Left hindlimb (tissue), 1 donor: ENCODE measurements around the gene PTER.

Source experiments
- DNase-seq: peaks from one replicate; pipeline ENCODE4 v3.0.0-alpha.2; 2018

The PTER gene

GRCh38 chr10:16436758-16437539, at the start of gene PTER:
Gene PTER (plus strand): TSS chr10:16437010. CDS start chr10:16484385, 47,375 bp downstream.
- peak; percentile 92 for DNase-seq

DNA sequence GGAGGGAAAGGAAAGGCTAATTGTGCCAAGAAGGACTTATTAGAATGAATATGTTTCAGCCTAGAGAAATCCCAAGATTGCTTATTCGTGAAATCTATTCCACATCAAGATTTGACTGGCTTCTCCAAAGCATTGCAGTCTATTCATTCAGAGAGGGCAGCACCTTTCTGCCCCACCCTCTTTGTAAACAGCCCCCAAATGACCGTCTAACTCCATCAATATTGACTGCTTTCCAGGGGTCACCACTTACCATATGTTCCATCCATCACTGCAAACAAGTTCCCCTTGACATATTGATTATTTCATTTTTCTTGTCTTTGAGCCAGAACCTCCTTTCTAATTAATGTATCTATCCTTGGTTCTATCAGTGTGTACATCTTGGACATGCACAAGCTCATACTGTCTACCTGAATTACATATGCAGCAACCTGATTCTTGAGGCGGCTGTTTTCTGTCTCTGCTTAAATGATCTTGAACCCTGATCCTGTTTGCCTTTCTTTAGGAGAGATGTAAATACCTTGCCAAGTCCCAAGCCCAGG, 44.2 kb upstream of the PTER start:
- no peak for DNase-seq

GRCh38 chr10:16393271-16393858, 43.4 kb upstream of the PTER start:
- DNase-seq = no peak

- no peak for DNase-seq
These were observed 35.4 kb upstream of the PTER start for GRCh38 chr10:16401416-16401815.

- no peak for DNase-seq
These were observed 28.4 kb upstream of the PTER start for GRCh38 chr10:16408379-16408778.

DNA sequence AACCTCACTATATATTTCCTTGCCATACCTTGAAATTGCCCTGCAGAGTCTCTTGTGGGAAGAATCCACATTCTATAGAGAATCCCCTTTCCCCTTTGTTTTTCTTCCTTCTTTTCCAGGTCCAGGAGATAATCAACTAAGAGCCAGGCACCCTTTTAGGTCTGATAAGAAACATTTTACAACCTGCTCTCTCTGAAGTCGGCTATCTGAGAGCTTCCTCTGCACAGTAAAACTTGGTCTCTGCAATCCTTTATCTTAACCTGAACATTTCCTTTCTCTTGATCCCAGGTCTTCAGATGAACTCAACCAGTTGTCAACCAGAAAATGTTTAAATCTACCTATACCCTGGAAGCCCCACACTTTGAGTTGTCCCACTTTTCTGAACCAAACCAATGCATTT, 19.5 kb upstream of the PTER start:
- no peak for DNase-seq

- no peak for DNase-seq
These were observed 13.2 kb upstream of the PTER start for GRCh38 chr10:16423599-16423998.

DNA sequence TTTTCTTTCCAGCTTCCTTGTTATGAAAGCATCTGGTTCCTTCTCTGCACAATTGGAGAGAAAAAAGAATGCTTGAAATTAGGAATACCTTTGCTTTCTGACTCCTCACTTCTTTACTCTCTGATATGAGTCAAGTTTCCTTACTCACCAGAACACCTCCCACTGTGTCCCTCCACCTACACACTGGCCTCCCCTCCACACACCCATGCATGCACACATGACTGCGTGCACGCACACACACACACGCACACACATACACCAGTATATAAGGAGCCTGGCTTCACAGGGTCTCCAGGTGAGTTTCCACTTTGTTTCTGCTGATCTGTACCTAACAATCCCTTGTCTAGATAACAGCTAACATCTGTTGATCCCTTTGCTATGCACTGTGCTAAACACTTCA, 11.4 kb upstream of the PTER start:
- no peak for DNase-seq

- DNase-seq = no peak
These were observed 7.3 kb upstream of the PTER start for GRCh38 chr10:16429539-16429938.

DNA sequence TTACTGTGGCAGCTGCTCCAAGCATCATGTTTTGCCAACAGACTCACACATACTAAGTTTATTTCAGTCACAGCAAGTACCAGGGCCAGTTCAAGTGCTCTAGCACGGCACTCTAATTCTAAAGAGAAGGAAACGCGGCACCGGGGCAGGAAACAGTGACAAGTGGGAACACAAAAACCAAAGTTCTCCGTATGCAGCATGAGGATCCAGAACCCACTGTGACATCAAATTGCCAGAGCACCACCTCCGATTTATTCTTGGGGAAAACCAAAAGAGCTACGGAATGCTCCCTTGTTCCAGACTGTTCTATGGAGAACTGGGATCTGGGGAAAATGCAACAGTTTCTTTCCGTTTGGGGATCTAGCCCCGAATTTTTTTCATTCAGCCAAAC, 448 bp upstream of the PTER start:
- DNase-seq = no peak

DNA sequence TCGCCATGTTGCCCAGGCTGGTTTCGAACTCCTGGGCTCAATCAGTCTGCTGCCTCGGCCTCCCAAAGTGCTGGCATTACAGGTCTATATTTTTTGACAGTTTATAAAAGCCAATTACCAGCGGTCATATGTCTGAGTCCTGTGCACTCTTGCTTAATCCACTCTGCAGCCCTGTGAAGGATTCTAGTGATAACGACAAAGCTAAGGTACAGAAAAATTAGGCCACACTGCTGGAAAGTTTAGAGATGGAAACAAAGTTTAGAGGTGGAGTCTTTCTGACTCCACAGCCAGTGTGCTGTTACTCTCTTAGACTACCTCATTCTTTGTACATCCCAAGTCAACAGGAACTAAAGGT, 707 bp downstream of the PTER start:
- DNase-seq = no peak

DNA sequence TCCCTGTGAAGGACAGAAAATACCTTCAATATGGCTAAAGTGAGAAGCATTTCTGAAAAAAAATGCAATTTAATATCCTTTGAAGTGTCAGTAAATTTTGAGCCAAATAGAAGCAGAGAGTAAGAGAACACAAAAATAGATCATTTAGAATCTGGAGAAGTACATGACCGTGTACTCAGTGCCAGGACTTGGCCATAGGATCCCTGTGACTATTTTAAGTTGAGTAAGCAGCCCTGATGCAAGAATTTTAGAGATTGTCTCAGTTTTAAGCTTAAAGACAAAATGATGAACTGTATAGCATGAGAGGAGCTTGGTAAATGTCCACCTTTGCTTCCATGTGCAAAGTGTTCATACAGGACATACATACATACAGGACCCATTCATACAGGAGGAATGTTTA, 2.5 kb downstream of the PTER start:
- DNase-seq = no peak

DNA sequence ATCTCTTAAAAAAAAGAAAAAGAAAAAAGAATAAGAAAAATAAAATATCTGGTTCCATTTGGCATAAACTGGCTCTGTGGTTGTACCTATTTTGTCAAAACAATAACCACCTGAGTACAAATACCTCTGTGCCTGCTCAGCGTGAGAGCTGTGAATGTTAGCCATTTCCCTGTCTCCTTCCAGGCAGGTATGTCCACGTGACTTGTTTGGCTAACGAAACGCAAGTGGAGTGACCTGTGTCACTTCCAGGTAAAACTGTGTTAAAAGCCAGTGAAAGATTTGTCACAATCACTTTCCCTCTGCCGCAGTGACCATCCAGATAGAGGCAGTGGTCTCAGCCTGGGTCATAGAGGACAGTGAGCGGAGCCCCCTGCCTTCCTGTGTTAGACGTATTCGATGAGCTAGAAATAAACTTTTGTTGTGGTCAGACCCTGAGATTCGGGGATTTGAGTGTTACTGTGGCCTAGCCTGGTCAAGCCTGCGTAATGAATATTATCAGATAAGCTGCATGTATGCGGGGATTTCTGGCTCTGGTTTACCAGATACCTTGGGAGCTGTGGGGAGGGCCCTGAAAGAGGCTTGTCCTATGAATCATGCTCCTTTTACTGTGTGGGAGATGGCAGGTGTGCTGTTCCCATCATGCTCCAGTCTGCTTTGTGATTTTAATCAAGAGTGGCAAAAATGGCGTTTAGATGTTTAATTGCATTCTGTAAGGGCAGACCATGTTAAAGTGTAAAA, 3.8 kb downstream of the PTER start:
- DNase-seq = no peak

DNA sequence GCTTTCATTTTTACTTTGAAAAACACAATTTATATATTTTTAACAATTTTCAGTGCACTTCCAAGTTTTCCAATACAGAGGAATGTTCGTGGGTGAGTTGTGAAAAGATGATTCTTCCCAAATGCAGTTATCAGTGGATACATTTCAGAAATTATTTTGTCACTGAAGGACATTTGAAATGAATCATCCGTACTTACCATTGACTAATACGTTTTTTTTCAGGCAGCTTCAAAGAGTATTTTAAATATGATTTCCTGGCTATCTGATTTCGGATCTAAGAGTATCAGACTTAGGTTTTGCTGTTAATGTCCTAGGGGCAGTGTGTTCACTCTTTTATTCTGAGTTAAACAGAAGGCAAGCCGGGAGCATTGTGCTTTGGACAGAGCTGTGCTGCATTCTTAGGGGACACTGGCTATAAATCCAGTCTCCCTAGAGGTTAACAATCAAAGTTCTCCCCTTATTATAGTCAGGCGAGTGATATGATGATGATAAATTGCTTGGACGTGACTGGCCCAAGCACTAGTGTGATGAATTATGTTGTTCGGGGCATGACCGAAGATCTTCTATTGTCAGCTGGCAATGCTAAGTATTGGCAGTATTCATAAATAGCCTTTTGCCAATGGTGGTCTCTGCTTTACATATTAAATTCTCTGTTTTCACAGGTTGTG, 4.5 kb downstream of the PTER start:
- no peak for DNase-seq

- no peak for DNase-seq
These were observed 6.1 kb downstream of the PTER start for GRCh38 chr10:16442914-16443313.

DNA sequence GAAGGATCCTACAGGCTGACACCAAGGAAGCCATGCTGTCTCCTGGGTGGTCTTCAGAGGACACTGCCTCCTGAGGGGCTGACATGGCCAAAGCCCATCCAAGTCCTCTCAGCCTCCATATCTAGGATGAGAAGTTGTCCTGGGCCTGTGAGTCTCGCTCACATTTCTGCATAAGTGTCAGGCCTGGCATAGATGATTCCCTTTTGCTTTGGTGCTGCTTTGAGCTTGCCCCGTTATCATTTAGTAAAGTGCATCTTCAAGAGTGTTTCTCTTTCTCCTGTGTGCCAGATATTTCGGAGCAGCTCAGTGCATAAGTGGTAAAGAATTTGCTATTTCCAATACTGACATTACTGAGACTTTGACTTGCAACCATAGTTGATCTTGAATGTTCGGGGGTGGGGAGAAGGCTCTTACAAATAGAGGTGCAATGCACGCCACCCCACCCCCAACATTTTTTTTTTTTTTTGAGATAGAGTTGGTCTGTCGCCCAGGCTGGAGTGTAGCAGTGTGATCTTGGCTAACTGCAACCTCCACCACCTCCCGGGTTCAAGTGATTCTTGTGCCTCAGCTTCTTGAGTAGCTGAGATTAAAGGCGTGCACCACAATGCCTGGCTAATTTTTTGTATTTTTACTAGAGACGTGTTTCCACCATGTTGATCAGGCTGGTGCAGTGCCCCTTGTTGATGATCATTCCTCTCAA, 9.1 kb downstream of the PTER start:
- no peak for DNase-seq

DNA sequence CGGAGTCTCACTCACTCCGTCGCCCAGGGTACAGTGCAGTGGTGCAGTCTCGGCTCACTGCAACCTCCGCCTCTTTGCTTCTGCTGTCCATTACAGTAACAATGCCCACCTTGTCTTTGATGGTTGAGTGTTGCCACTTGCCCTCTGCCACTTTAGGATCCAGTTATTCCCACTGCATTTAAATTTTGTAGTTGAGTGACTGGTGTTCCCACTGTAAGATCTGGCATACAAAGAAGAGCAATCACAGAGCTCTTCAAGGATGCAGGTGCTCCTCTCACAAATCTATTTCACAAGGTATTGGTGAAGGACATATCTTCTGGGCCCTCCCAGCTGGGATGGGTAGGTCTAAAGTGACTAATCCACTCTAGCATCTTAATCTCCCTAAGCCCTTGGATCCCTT, 12.6 kb downstream of the PTER start:
- no peak for DNase-seq

DNA sequence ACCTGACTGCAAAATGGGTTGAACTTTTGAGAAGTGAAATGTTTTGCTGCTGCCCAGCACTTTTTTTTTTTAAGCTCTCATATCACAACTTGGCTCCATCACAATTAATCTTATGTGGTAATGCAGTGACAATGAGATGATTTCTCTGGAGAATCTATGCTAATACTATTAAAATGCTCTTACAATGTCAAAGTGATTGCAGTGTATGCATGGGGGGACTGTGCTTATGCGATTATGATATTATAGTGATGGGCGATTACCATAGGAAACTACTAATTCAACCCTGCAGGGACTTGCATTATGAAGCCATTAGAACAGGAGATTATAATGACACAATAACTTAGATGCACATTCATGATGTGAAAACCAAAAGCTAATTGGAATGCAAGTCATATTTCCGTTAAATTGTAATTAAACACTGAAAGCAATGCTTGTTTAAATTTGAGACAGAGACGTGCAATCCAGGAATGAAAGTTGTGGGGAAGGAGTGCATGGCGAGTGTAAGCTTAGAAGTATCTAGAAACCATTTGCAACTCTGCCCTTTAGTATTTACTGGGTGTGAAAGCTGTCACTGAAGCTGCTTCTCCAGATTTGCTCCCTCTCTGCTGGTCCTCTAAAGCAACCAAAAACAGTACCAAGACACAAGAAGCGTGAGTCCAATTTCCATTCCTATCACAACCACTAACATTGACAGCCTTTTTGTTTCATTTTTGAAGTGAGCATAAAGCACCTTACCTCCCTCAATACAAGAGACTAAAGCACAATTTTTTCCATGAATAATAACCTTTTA, 21.6 kb downstream of the PTER start:
- no peak for DNase-seq

GRCh38 chr10:16459423-16459939, 22.7 kb downstream of the PTER start:
- DNase-seq = no peak

- no peak for DNase-seq
These were observed 29.2 kb downstream of the PTER start for GRCh38 chr10:16466001-16466400.

DNA sequence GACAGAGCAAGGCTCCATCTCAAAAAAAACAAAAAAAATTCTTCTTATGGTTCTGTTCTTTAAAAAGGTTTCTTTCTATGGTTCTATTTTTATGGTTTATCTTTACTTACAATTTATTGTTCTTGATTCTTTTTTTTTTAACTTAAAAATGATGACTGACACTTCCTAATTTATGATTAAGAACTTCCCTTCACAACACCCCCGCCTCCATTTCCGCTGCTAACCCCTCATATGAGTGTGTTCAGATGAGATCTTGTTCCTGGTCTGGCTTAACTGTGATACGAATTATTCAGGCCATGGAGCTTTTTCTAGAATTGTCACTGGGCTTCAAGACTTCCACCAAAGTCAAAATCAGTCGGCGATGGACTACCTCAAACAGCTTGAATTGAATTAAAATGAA, 33.9 kb downstream of the PTER start:
- no peak for DNase-seq

GRCh38 chr10:16472828-16473227, 36.0 kb downstream of the PTER start:
- DNase-seq = no peak
